GM23248 (cell line): ENCODE results near the gene HIF3A. TPM values are rescaled to one million over a fixed set of nuclear protein-coding genes. Genes with fewer than 3 reads are reported as not detected.

Source experiments
- DNase-seq: peaks from one replicate; pipeline ENCODE4 v3.0.0-alpha.2; 2015
- H2AFZ ChIP-seq: fragments of 200-600 bp; sonication (generic); 2 replicates; pipeline ENCODE4 v1.6.1; 2016; ENCODE audit warnings: antibody characterized with exemption
- H3F3A ChIP-seq: fragments of 200-600 bp; sonication (generic); 2 replicates; pipeline ENCODE4 v1.6.1; 2016; ENCODE audit warnings: mild to moderate bottlenecking, antibody characterized with exemption, mixed run types; ENCODE audit not compliant: insufficient read depth
- H3K27ac ChIP-seq: fragments of 200-600 bp; sonication (generic); 2 replicates; pipeline ENCODE4 v1.5.1; 2016; ENCODE audit warnings: mild to moderate bottlenecking
- H3K27me3 ChIP-seq: fragments of 200-600 bp; sonication (generic); replicated peaks from 2 replicates; pipeline ENCODE4 v1.6.1; 2016; ENCODE audit warnings: mild to moderate bottlenecking; ENCODE audit not compliant: insufficient read depth
- H3K36me3 ChIP-seq: fragments of 200-600 bp; sonication (generic); 2 replicates; pipeline ENCODE4 v1.6.1; 2016; ENCODE audit warnings: low read depth, mild to moderate bottlenecking
- H3K4me1 ChIP-seq: fragments of 200-600 bp; sonication (generic); 2 replicates; pipeline ENCODE4 v1.6.1; 2016; ENCODE audit warnings: mild to moderate bottlenecking; ENCODE audit not compliant: insufficient read depth
- H3K4me2 ChIP-seq: fragments of 200-600 bp; sonication (generic); one replicate; pipeline ENCODE4 v1.6.1; 2016; ENCODE audit warnings: mild to moderate bottlenecking; ENCODE audit not compliant: unreplicated experiment
- H3K4me3 ChIP-seq: fragments of 200-600 bp; sonication (generic); 2 replicates; pipeline ENCODE4 v1.5.1; 2016; ENCODE audit warnings: mild to moderate bottlenecking
- H3K79me2 ChIP-seq: fragments of 200-600 bp; sonication (generic); 2 replicates; pipeline ENCODE4 v1.6.1; 2016; ENCODE audit warnings: mild to moderate bottlenecking; ENCODE audit not compliant: insufficient read depth
- H3K9ac ChIP-seq: fragments of 200-600 bp; sonication (generic); 2 replicates; pipeline ENCODE4 v1.6.1; 2016; ENCODE audit warnings: mild to moderate bottlenecking
- H3K9me2 ChIP-seq: fragments of 200-600 bp; sonication (generic); 2 replicates; pipeline ENCODE4 v1.6.1; 2016; ENCODE audit warnings: mixed run types, mild to moderate bottlenecking, moderate library complexity; ENCODE audit not compliant: insufficient read depth
- H3K9me3 ChIP-seq: fragments of 200-600 bp; sonication (generic); one replicate; pipeline ENCODE4 v1.6.1; 2017; ENCODE audit warnings: low read depth
- H4K20me1 ChIP-seq: fragments of 200-600 bp; sonication (generic); 2 replicates; pipeline ENCODE4 v1.6.0; 2016; ENCODE audit not compliant: insufficient read depth
- EZH2 ChIP-seq: fragments of 200-600 bp; sonication (generic); IDR thresholded peaks from 2 replicates; pipeline ENCODE4 v1.6.1; 2018; ENCODE audit warnings: antibody characterized with exemption, mild to moderate bottlenecking; ENCODE audit not compliant: insufficient read depth, poor library complexity, severe bottlenecking
- EZH2phosphoT487 ChIP-seq: fragments of 200-600 bp; sonication (generic); IDR thresholded peaks from 2 replicates; pipeline ENCODE4 v1.6.1; 2018; ENCODE audit warnings: antibody characterized with exemption, moderate library complexity, mild to moderate bottlenecking, low read depth; ENCODE audit not compliant: insufficient read depth
- WGBS, 2 experiments: methylation state at CpG; one replicate each; pipeline ENCODE4 v1.1.6; 2015 to 2017; ENCODE audit warnings: low lambda C conversion rate in 2 of 2, low coverage in 1 of 2; ENCODE audit errors: missing lambda C conversion rate in 2 of 2; 5-methylcytosine and 5-hydroxymethylcytosine counted together
- in situ Hi-C: fragments of 300-500 bp; cut with MboI; formaldehyde crosslinking; loops from 2 replicates; pipeline ENCODE4 v1.15.0; 2020
- polyA plus RNA-seq: library from polyadenylated mRNA; unstranded; fragments of >200 nt; fragmentation: Nextera tagmentation; extraction: Ambion mirVana; gene quantifications from 2 replicates; pipeline ENCODE4 v1.2.1, GENCODE V29; 2016
- total RNA-seq: library from RNA; depleted of rRNA; stranded (reverse); fragments of >200 nt; shearing (Covaris generic); gene quantifications from 2 replicates; pipeline ENCODE4 v1.2.3, GENCODE V29; 2014

HIF3A gene
- total and polyA plus RNA-seq, 2 experiments from 2014 or later = 0.20 TPM; not detected in 1

GRCh38 chr19:46349311-46349993 lies 52.6 kb downstream of the HIF3A start:
- Histone ChIP-seq H3K9me3 (no peaks in the 10 kb centered on the region), H3K4me1 (peaks cover 30% of the 10 kb centered on the region), H3K4me3 (no peak overlapping the region), H3K27me3 (no peaks in the 10 kb centered on the region), H3K9ac (no peak overlapping the region), H4K20me1 (no peaks in the 10 kb centered on the region), H3K79me2 (peaks cover 67% of the 10 kb centered on the region), H3K27ac (no peak overlapping the region), H3F3A (peaks cover 15% of the 10 kb centered on the region), H3K9me2 (no peaks in the 10 kb centered on the region), H3K36me3 (peaks cover 8% of the 10 kb centered on the region; the same call in 1 of the 2 replicates), H2AFZ (no peak overlapping the region), H3K4me2 (no peak overlapping the region)
- in situ Hi-C loops = no loop called here
- DNase-seq = no peak
- TF ChIP-seq EZH2phosphoT487 (no peak), EZH2 (no peak)
- 77 to 80% methylated on average over 11 of the region's 11 CpGs for WGBS, 2 experiments

GRCh38 chr19:46350029-46350757 lies 53.4 kb downstream of the HIF3A start:
- in situ Hi-C loops = no loop called here
- Histone ChIP-seq H3K9me3 (no peaks in the 10 kb centered on the region), H2AFZ (no peak overlapping the region), H3K36me3 (peaks cover 13% of the 10 kb centered on the region; the same call in 1 of the 2 replicates), H3K9ac (peak overlapping the region; percentile 55; the same call in 1 of the 2 replicates), H3K27me3 (no peaks in the 10 kb centered on the region), H4K20me1 (no peaks in the 10 kb centered on the region), H3F3A (peaks cover 15% of the 10 kb centered on the region), H3K79me2 (peaks cover 74% of the 10 kb centered on the region), H3K27ac (peak overlapping the region; percentile 77), H3K4me2 (no peak overlapping the region), H3K9me2 (no peaks in the 10 kb centered on the region), H3K4me3 (no peak overlapping the region), H3K4me1 (peaks cover 30% of the 10 kb centered on the region)
- DNase-seq = no peak
- TF ChIP-seq EZH2phosphoT487 (no peak), EZH2 (no peak)
- 31 to 33% methylated on average over 8 of the region's 8 CpGs for WGBS, 2 experiments

- in situ Hi-C loops = no loop called here
These were observed 53.9 kb downstream of the HIF3A start for GRCh38 chr19:46350758-46351159.

DNA sequence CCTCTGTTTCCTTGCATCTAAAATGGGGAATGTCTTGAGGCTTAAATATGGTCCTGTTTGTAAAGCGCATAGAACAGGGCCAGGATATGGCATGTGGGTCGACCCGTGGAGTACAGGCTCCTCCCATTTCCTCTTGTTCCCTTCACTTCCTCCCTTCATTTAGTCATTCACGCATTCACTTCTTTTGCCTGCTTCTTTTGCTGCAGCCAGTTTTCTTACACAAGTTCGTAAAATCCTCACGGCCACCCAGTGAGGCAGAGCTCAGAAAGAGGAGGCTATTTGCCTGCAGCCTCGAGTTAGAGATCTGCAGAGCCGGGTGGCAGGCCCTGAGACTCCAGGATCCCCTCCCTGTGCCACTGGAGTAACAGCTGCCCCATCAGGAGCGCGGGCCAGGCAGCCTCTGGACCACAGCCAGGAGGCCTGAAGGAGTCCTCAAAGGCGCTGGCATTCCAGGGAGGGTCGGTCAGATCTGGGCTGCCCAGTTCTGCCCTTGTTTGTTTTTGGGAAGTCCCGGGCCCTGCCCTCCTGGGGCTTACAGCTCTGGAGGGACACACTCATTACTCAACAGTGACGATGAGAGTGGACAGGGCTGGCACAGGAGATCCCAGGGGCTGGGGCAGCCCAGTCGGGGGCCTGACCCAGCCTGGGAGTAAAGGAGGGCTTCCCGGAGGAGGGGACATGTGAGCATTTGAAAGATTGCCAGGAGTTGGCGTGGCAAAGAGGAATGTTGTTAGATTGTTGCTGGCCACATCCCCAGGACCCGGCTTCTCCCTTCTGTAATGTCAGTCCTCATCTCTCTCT lies 54.6 kb downstream of the HIF3A start:
- Histone ChIP-seq H2AFZ (peak overlapping the region; percentile 50), H3K79me2 (peaks cover 84% of the 10 kb centered on the region), H3F3A (peaks cover 15% of the 10 kb centered on the region), H4K20me1 (no peaks in the 10 kb centered on the region), H3K27me3 (no peaks in the 10 kb centered on the region), H3K4me1 (peaks cover 30% of the 10 kb centered on the region), H3K9me3 (no peaks in the 10 kb centered on the region), H3K27ac (peak overlapping the region; percentile 77), H3K4me2 (peak overlapping the region; percentile 60), H3K9me2 (no peaks in the 10 kb centered on the region), H3K4me3 (peak overlapping the region; percentile 41), H3K36me3 (peaks cover 13% of the 10 kb centered on the region; the same call in 1 of the 2 replicates), H3K9ac (peak overlapping the region; percentile 55)
- in situ Hi-C loops = no loop called here
- TF ChIP-seq EZH2 (no peak), EZH2phosphoT487 (no peak)
- DNase-seq = peak; percentile 85
- WGBS, 2 experiments = 4% methylated on average over 18 of the region's 18 CpGs

More at GRCh38 chr19:46350758-46351159, 53.9 kb downstream of the HIF3A start:
- Histone ChIP-seq H3K36me3 (peaks cover 13% of the 10 kb centered on the region; the same call in 1 of the 2 replicates), H3K9me2 (no peaks in the 10 kb centered on the region), H3K27ac (peak overlapping the region; percentile 77), H3K27me3 (no peaks in the 10 kb centered on the region), H3K9me3 (no peaks in the 10 kb centered on the region), H4K20me1 (no peaks in the 10 kb centered on the region), H3K9ac (peak overlapping the region; percentile 55; the same call in 1 of the 2 replicates), H3K4me2 (peak overlapping the region; percentile 60), H3K79me2 (peaks cover 79% of the 10 kb centered on the region), H3K4me1 (peaks cover 30% of the 10 kb centered on the region), H2AFZ (no peak overlapping the region), H3F3A (peaks cover 15% of the 10 kb centered on the region), H3K4me3 (peak overlapping the region; percentile 41)
- WGBS, 2 experiments = 61 to 65% methylated on average over 8 of the region's 8 CpGs
- no peak for DNase-seq
- no peak for TF ChIP-seq EZH2
- TF ChIP-seq EZH2phosphoT487 = no peak
